Stimulated activated CD4-positive, alpha-beta T cell treated with anti-CD3 and anti-CD28 coated beads, Interleukin-15, amount 100 ng/mL, for 24 hours (primary cell): ENCODE results near the gene LPCAT1.

Experiments used
- DNase-seq: peaks from one replicate; pipeline ENCODE4 v3.0.0-alpha.2; 2020

The LPCAT1 gene

GRCh38 chr5:1494780-1495524 is 28.8 kb downstream of the LPCAT1 start:
- no peak for DNase-seq

GRCh38 chr5:1493941-1494340 is 29.8 kb downstream of the LPCAT1 start:
- DNase-seq: no peak

- no peak for DNase-seq
Measured at GRCh38 chr5:1493413-1493812, 30.3 kb downstream of the LPCAT1 start.

- no peak for DNase-seq
Measured at GRCh38 chr5:1492757-1493156, 31.0 kb downstream of the LPCAT1 start.

GRCh38 chr5:1490376-1490775 is 33.4 kb downstream of the LPCAT1 start:
- DNase-seq: no peak

- no peak for DNase-seq
Measured at GRCh38 chr5:1489754-1490153, 34.0 kb downstream of the LPCAT1 start.

GRCh38 chr5:1488882-1489680 is 34.7 kb downstream of the LPCAT1 start:
- DNase-seq: peak; percentile 66

GRCh38 chr5:1487079-1487764 is 36.5 kb downstream of the LPCAT1 start:
- no peak for DNase-seq

- DNase-seq: no peak
Measured at GRCh38 chr5:1486271-1486670, 37.5 kb downstream of the LPCAT1 start.

- no peak for DNase-seq
Measured at GRCh38 chr5:1485579-1486118, 38.1 kb downstream of the LPCAT1 start.

- no peak for DNase-seq
Measured at GRCh38 chr5:1484730-1485578, 38.8 kb downstream of the LPCAT1 start.

GRCh38 chr5:1483856-1484729 is 39.7 kb downstream of the LPCAT1 start:
- DNase-seq: no peak

GRCh38 chr5:1483064-1483463 is 40.7 kb downstream of the LPCAT1 start:
- no peak for DNase-seq

- no peak for DNase-seq
Measured at GRCh38 chr5:1481959-1482331, 41.8 kb downstream of the LPCAT1 start.

- DNase-seq: no peak
Measured at GRCh38 chr5:1481266-1481958, 42.3 kb downstream of the LPCAT1 start.

GRCh38 chr5:1480806-1481205 is 43.0 kb downstream of the LPCAT1 start:
- DNase-seq: no peak

GRCh38 chr5:1480217-1480616 is 43.5 kb downstream of the LPCAT1 start:
- DNase-seq: no peak

- peak; percentile 45 for DNase-seq
Measured at GRCh38 chr5:1479581-1480188, 44.1 kb downstream of the LPCAT1 start.

- DNase-seq: no peak
Measured at GRCh38 chr5:1479066-1479465, 44.7 kb downstream of the LPCAT1 start.

GRCh38 chr5:1478271-1479035 is 45.3 kb downstream of the LPCAT1 start:
- no peak for DNase-seq
